ENCODE measurements around the gene PALB2. TPM values are rescaled to one million over a fixed set of nuclear protein-coding genes. Genes with fewer than 3 reads are reported as not detected.

The PALB2 gene
- total RNA-seq, 2 donors from 2014 or later = 4.4 to 7.9 TPM

DNA sequence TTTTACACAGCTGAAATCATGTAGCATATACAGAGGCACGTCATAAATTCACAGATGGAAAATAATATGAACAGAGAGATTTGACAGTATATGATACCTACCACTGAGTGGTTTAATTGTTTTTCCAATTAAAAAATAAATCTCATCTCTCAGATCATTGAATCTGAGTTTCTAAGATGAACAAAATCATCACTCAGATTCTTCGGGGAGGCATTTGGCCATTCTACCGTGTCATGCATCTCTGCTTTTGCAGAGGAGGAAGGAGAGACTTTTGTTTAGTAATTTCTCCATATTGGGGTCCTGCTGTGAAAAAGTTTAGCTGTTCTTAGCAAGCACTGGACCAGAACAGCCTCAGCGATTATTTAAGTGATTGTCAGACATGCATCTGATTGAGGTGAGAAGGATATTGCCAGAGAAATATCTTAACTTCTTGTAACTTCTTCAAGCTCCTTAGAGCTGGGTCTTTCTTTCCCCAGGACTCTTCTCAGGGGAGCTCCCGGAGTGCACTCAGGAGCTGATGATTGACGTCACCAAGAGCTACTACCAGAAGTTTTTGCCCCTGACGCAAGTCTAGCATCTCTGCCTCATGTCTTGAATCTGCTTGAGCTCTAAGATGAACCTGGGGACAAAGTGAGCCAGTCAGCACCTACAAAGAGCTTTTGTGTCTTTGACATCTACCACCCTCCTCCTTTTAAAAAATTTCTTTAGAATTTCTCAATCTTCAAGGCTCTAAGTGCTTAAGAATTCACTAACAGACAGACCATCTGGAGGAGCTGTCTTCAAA is 25.7 kb upstream of the PALB2 start:
- TF ChIP-seq, protein P1, sequence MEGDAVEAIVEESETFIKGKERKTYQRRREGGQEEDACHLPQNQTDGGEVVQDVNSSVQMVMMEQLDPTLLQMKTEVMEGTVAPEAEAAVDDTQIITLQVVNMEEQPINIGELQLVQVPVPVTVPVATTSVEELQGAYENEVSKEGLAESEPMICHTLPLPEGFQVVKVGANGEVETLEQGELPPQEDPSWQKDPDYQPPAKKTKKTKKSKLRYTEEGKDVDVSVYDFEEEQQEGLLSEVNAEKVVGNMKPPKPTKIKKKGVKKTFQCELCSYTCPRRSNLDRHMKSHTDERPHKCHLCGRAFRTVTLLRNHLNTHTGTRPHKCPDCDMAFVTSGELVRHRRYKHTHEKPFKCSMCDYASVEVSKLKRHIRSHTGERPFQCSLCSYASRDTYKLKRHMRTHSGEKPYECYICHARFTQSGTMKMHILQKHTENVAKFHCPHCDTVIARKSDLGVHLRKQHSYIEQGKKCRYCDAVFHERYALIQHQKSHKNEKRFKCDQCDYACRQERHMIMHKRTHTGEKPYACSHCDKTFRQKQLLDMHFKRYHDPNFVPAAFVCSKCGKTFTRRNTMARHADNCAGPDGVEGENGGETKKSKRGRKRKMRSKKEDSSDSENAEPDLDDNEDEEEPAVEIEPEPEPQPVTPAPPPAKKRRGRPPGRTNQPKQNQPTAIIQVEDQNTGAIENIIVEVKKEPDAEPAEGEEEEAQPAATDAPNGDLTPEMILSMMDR (IDR thresholded peaks at IDR 0.05) = no peak
- TF ChIP-seq POLR2A (IDR thresholded peaks at IDR 0.05) = no peak
- Histone ChIP-seq H3K36me3 (replicated peaks in 1 of 2; ENCODE audit: insufficient read depth in 1 of 2, low read depth in 2 of 2) (peaks cover 0 to 13% of the 10 kb centered on the region in 2 donors), H3K9me3 (no peaks in the 10 kb centered on the region), H3K4me1 (no peaks in the 10 kb centered on the region), H3K27ac (no peak overlapping the region), H3K27me3 (no peaks in the 10 kb centered on the region), H3K4me3 (no peak overlapping the region)
- DNase-seq (no peak), ATAC-seq (no peak)
- 91 to 95% methylated on average over 7 of the region's 7 CpGs for WGBS, 2 donors
- intact Hi-C loops (cut with DNase I) = no loop called here

DNA sequence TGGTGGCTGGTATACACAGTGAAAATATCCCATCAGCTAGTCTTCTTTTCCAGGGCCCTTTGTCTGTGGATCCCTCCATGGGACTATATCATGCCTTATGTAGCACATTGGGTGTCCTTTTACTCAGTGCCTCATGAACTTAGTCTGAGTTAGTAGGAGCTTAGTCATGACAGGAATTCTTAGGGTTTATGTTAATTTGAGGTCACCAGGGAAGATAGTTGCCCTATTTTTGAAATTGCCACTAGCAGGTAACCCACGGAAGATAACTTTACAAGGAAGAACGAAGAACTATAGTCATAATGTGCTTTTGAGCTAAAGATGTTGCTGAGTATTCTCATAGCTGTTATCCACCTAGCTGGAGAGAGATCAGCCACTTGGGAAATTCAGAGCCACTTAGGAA is 22.8 kb upstream of the PALB2 start:
- 91 to 94% methylated on average over 2 of the region's 2 CpGs for WGBS, 2 donors
- Histone ChIP-seq H3K36me3 (replicated peaks in 1 of 2; ENCODE audit: insufficient read depth in 1 of 2, low read depth in 2 of 2) (peaks cover 5 to 23% of the 10 kb centered on the region in 2 donors), H3K4me3 (no peak overlapping the region), H3K27me3 (no peaks in the 10 kb centered on the region), H3K9me3 (no peaks in the 10 kb centered on the region), H3K27ac (no peak overlapping the region), H3K4me1 (no peaks in the 10 kb centered on the region)
- TF ChIP-seq POLR2A (IDR thresholded peaks at IDR 0.05) = no peak
- DNase-seq = no peak
- intact Hi-C loops (cut with DNase I) = no loop called here
- ATAC-seq = no peak

DNA sequence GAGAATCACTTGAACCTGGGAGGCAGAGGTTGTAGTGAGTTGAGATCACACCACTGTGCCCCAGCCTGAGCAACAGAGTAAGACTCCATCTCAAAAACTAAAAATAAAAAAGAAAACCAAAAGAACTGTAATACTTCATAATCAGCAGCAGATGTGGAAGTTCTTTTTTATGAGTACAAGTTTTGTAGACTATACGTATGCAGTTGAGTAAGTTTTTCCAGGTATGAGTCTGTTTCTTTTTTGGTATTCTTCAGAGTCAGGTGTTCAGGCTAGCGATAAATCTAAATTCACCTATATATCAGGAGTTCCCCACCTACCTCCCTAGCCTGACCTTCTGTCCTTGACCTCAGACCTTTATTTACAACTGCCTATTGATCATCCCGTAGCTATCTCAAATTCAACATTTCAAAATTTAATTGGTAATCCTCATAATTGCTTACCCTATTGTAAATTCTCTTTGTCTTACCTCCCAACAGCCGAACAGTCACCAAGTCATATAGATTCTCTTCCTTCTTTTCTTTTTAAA is 10.9 kb upstream of the PALB2 start:
- DNase-seq (no peak), ATAC-seq (no peak)
- Histone ChIP-seq H3K9me3 (no peaks in the 10 kb centered on the region), H3K27me3 (no peaks in the 10 kb centered on the region), H3K27ac (no peak overlapping the region), H3K4me1 (no peaks in the 10 kb centered on the region), H3K36me3 (replicated peaks in 1 of 2; ENCODE audit: insufficient read depth in 1 of 2, low read depth in 2 of 2) (peaks cover 0 to 4% of the 10 kb centered on the region in 2 donors), H3K4me3 (no peak overlapping the region)
- intact Hi-C loops (cut with DNase I) = no loop called here
- TF ChIP-seq POLR2A (IDR thresholded peaks at IDR 0.05) = no peak
- TF ChIP-seq, protein P1 (IDR thresholded peaks at IDR 0.05) = no peak
- 89 to 92% methylated on average over 4 of the region's 4 CpGs for WGBS, 2 donors

DNA sequence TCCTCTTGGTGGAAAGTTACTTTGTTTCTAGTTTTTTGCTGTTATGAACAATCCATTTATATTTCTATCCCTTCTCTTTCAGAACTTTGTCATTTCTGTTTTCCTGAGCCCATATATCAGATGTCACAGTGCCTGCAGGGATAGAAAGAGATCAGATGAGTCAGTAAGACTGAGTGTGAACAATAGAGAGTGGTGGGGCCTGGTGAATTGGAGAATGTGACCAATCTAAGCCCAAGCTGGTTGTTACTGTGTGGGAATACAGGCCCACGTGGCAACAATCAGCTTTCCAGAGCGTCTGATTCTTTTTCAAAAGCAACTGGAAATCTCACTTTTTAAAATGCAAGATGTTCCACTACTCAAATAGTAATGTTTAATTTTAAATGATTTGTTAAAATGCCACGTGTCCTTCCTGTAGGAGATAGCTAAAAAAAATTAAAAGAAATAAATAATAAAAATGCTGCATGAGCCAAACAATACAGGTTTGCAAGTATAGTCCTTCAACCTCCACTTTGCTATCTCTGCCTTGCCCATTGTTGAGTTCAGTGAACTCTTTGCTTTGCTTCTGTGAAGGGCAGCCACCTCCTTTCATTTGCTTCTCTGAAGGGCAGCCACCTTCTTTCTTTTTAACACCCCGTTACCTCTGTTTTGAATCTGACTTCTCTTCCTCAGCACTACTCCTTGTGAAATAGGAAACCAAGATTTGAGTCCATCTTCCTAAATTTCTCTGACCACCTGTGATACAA is 9.7 kb upstream of the PALB2 start:
- DNase-seq = no peak
- H3K36me3 ChIP-seq (replicated peaks in 1 of 2; ENCODE audit: insufficient read depth in 1 of 2, low read depth in 2 of 2) = peaks cover 0 to 4% of the 10 kb centered on the region in 2 donors
- H3K9me3 ChIP-seq = no peaks in the 10 kb centered on the region
- intact Hi-C loops (cut with DNase I) = no loop called here
- H3K27ac ChIP-seq = no peak overlapping the region
- no peak for ATAC-seq
- TF ChIP-seq, protein P1 (IDR thresholded peaks at IDR 0.05) = no peak
- no peak for TF ChIP-seq POLR2A (IDR thresholded peaks at IDR 0.05)
- 85 to 87% methylated on average over 4 of the region's 4 CpGs for WGBS, 2 donors
- no peaks in the 10 kb centered on the region for H3K4me1 ChIP-seq
- H3K27me3 ChIP-seq = no peaks in the 10 kb centered on the region
- no peak overlapping the region for H3K4me3 ChIP-seq

DNA sequence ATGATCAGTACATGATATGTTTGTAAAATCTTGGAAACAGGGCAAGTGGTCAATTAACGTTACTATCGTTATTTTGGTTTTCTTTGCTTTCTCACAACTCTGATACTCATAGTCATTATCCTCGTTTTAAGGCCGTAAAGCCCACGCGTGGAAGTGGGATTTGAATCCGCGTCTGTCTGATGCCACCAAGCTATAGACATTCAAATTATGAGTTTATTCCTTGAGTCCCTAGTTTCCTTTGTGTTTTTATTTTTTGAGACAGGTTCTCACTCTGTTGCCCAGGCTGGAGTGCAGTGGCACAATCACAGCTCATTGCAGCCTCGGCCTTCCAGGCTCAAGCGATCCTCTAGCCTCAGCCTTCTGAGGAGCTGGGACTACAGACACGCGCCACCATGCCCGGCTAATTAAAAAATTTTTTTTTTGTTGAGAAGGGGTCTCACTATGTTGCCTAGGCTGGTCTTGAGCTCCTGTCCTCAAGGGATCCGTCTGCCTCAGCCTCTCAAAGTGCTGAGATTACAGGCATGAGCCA is 1.2 kb upstream of the PALB2 start:
- H3K27me3 ChIP-seq = no peaks in the 10 kb centered on the region
- peak overlapping the region; percentile 80 to 99 for H3K4me3 ChIP-seq
- WGBS, 2 donors = 63 to 71% methylated on average over 14 of the region's 14 CpGs
- H3K9me3 ChIP-seq = no peaks in the 10 kb centered on the region
- no peaks in the 10 kb centered on the region for H3K36me3 ChIP-seq (replicated peaks in 1 of 2; ENCODE audit: insufficient read depth in 1 of 2, low read depth in 2 of 2)
- H3K27ac ChIP-seq = peak overlapping the region in 1 of 4 donors; percentile 55
- TF ChIP-seq, protein P1 (IDR thresholded peaks at IDR 0.05) = no peak
- DNase-seq = no peak
- H3K4me1 ChIP-seq = peaks cover 21% of the 10 kb centered on the region
- intact Hi-C loops (cut with DNase I) = no loop called here
- ATAC-seq = no peak

All from body of pancreas (tissue), 4 donors.